Measurements from ENCODE around the gene PPFIA2. TPM values are rescaled to one million over a fixed set of nuclear protein-coding genes. Genes with fewer than 3 reads are reported as not detected.
"Not testable (repeated sequence)": the region's sequence is repeated elsewhere in the genome, so short reads cannot be mapped to it uniquely, and the experiment has no call there.

The PPFIA2 gene
- total RNA-seq, 1 experiment from 2014 or later, result not detected

GRCh38 chr12:81699551-81699950 is 59.6 kb downstream of the PPFIA2 start:
- in situ Hi-C loops (cut with HindIII; ENCODE audit: low pct_unique_long_range_greater_than_20kb, low sequenced_read_pairs), result no loop called here
- no peak for DNase-seq (ENCODE audit: low read depth, low spot score)

GRCh38 chr12:81692008-81692407 is 67.1 kb downstream of the PPFIA2 start:
- no peak for DNase-seq (ENCODE audit: low read depth, low spot score)
- in situ Hi-C loops (cut with HindIII; ENCODE audit: low pct_unique_long_range_greater_than_20kb, low sequenced_read_pairs), result no loop called here

DNA sequence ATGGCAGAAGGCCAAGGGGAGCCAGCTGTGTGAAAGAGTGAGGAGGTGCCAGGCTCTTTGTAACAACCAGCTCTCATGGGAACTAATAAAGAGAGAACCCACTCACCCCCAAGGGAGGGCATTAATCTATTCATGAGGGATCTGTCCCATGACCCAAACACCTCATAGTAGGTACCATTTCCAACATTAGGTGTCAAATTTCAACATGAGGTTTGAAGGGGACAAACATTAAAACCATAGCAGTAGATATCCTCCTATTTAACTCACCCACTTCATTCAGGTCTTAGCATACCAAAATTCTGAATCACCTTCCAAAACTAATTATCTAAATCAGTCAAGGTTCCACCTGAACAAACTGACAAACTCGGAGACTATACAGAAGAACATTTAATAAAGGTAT is 75.3 kb downstream of the PPFIA2 start:
- in situ Hi-C loops (cut with HindIII; ENCODE audit: low pct_unique_long_range_greater_than_20kb, low sequenced_read_pairs), result no loop called here
- no peak for DNase-seq (ENCODE audit: low read depth, low spot score)

DNA sequence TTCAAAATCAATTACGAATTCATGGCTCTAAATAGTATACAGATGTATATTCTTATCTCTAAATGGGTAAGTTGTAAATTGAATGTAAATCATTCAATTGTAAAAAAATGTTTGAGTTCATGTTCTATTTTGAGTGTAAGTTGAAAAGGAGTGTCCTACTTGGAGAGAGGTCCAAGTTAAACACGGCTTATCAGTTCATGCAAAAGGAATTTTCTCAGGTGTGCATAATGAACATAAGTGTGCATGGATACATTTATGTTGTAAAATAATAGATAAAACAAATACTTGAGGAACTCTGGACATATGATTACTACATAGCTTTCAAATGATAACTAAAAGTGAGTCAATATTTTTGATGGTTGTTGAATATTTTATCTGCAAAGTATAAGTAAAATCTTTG is 79.5 kb downstream of the PPFIA2 start:
- in situ Hi-C loops (cut with HindIII; ENCODE audit: low pct_unique_long_range_greater_than_20kb, low sequenced_read_pairs), result no loop called here
- no peak for DNase-seq (ENCODE audit: low read depth, low spot score)

DNA sequence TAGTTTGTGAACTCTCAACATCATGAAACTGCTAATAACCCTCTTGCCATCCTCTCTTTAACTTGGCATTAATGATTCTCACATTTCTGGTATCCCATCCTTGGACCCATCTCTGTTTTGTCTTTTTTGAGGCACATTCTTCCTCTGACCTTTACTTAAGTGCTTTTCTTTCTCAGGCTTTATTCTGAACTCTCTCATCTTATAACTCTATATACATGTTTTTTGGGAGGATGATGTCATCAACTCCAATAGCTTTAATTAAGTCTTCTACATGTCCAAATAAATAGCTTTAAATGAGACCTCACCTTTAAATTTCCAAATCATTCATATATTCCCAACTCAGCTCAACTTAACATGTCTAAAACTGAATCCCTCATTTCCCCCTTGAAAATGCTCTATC is 88.4 kb downstream of the PPFIA2 start:
- no peak for DNase-seq (ENCODE audit: low read depth, low spot score)
- in situ Hi-C loops (cut with HindIII; ENCODE audit: low pct_unique_long_range_greater_than_20kb, low sequenced_read_pairs), result no loop called here

- DNase-seq (ENCODE audit: low read depth, low spot score), result peak; percentile 94
- in situ Hi-C loops (cut with HindIII; ENCODE audit: low pct_unique_long_range_greater_than_20kb, low sequenced_read_pairs), result no loop called here
Observed at GRCh38 chr12:81668475-81668874, 90.7 kb downstream of the PPFIA2 start.

GRCh38 chr12:81659310-81659709 is 99.8 kb downstream of the PPFIA2 start:
- in situ Hi-C loops (cut with HindIII; ENCODE audit: low pct_unique_long_range_greater_than_20kb, low sequenced_read_pairs); DNase-seq (ENCODE audit: low read depth, low spot score): not testable (repeated sequence)

GRCh38 chr12:81644503-81644902 is 114.6 kb downstream of the PPFIA2 start:
- peak; percentile 68 for DNase-seq (ENCODE audit: low read depth, low spot score)
- in situ Hi-C loops (cut with HindIII; ENCODE audit: low pct_unique_long_range_greater_than_20kb, low sequenced_read_pairs), result no loop called here

GRCh38 chr12:81639196-81639595 is 120.0 kb downstream of the PPFIA2 start:
- no peak for DNase-seq (ENCODE audit: low read depth, low spot score)
- in situ Hi-C loops (cut with HindIII; ENCODE audit: low pct_unique_long_range_greater_than_20kb, low sequenced_read_pairs), result no loop called here

DNA sequence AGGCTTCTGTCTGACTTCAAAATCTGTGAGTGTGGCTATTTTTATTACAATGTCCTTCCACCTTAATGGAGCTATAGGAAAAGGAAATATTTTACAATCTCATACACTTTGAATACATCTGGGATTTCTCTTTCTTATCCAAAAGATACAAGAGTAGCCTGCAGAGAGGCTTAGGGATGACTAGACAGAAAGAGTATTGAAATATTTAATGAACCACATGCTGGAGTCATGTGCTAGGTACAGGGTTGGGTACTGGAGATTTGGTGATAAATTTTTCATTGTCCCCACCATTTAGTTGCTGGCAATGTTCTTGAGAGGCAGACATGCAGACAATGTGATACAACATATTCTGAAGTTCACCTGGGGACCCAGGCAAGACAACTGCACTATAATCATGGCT is 126.0 kb downstream of the PPFIA2 start:
- no peak for DNase-seq (ENCODE audit: low read depth, low spot score)
- in situ Hi-C loops (cut with HindIII; ENCODE audit: low pct_unique_long_range_greater_than_20kb, low sequenced_read_pairs), result no loop called here

DNA sequence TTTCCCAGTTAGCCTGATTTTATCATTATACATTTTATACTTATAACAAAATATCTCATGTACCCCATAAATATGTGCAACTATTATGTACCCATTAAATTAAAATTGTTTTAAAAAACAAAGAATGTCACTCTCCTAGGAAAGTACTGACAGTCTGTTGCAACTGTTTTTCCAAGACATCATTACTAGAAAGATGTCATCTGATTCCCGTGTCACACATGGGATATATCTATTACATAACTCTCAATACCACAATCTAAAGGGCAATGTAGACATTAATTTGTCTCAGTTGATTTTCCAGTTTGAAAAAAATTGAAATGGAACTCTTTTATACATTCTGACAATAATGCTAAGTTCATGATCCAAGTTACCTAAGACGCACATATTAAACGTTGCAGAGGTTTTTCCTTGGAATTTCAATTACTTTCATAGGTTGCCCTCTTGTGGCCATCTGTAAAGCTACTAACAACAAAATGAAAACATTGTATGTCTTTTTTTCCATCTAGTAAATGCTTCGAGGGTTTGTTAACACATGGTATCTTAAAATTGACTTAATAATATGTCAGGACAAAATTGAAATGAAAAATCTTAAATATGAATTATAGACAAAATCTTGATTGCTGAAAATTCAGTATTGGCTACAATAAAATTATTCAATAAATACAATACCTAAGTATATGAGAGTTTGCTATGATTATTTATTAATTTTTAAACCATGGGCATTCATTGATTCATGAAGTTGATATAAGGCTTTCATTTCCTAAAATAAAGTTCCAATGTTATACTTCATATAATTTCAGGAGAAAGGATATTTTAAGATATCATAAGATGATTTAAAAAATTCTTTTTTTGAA is 131.6 kb downstream of the PPFIA2 start:
- DNase-seq (ENCODE audit: low read depth, low spot score), result peak; percentile 81
- in situ Hi-C loops (cut with HindIII; ENCODE audit: low pct_unique_long_range_greater_than_20kb, low sequenced_read_pairs), result no loop called here

DNA sequence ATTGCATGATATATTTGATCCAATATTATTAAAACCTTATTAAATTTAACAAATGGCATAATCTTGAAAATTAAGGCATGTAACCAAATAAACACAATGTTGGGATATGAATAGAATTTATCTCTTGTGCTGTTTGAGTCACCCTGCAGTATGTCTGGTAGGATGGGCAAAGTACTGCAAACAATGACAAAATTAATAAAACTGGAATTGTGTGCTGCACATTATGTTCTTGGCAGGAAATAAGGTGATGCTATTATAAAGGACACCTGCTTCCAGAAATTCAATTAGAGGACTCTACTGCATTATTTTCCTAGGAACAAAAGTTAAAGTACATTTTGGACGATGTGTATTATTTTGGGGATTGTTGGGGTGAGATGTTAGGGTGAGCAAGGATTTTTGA is 132.7 kb downstream of the PPFIA2 start:
- no peak for DNase-seq (ENCODE audit: low read depth, low spot score)
- in situ Hi-C loops (cut with HindIII; ENCODE audit: low pct_unique_long_range_greater_than_20kb, low sequenced_read_pairs), result no loop called here

- DNase-seq (ENCODE audit: low read depth, low spot score), result no peak
- in situ Hi-C loops (cut with HindIII; ENCODE audit: low pct_unique_long_range_greater_than_20kb, low sequenced_read_pairs), result no loop called here
Observed at GRCh38 chr12:81617915-81618314, 141.2 kb downstream of the PPFIA2 start.

DNA sequence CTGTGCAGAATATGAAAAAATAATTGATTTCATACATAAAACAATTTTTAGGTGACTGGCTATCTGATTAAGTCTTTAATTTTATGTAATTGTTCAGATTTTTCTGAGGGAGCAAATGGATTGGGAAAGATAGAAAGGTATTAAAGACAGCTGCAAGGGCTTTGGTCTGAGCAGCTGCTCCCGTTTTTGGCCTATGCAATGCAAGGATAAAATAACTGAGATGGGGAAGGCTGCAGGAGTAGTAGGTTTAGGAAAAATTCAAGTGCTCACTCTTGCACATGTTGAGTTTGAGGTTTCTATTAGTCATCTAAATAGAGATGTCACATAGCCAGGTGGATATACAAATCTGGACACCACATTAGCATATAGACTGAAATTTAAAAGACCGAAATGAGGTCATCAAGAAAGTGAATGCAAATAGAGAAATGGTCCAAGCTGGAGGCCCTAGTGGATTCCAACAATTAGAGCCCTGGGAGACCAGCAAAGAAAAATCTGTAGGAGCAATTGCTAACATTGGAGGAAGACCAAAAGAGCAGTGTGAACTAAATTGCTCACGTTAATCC is 144.0 kb downstream of the PPFIA2 start:
- DNase-seq (ENCODE audit: low read depth, low spot score), result no peak
- in situ Hi-C loops (cut with HindIII; ENCODE audit: low pct_unique_long_range_greater_than_20kb, low sequenced_read_pairs), result no loop called here

GRCh38 chr12:81610955-81611889 is 147.9 kb downstream of the PPFIA2 start:
- in situ Hi-C loops (cut with HindIII; ENCODE audit: low pct_unique_long_range_greater_than_20kb, low sequenced_read_pairs), result no loop called here
- peak; percentile 54 for DNase-seq (ENCODE audit: low read depth, low spot score)

DNA sequence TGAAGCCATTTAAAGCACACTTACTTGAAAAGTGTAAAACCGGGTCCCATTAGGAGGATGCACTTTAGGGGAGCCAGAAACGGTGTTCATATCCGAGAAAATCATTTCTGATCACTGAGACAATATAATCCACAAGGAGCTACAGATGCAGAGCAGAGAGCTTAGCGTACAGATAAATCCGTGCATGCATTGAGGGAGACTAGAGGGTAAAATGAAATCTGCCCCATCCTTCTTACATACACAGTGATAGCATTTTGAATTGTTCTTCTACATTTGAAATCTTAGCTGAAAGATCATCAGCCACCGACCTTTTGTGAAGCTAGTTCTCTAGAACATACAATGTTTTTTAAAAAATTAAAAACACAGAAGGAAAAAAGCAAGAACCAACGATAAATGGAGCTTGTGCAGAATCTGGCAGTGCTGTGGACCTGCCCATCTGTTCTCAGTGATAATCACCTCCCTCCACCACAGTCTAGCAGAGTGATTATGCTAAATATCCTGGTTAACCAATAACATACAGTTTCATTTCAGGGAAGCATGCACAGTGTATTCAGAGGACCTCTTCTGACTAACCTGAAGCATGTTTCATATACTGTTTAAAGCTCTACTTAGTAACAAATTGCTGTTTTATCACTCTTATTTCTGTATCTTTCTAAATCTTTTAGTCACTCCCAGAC is 161.1 kb downstream of the PPFIA2 start:
- in situ Hi-C loops (cut with HindIII; ENCODE audit: low pct_unique_long_range_greater_than_20kb, low sequenced_read_pairs), result no loop called here
- no peak for DNase-seq (ENCODE audit: low read depth, low spot score)

GRCh38 chr12:81596558-81596957 is 162.6 kb downstream of the PPFIA2 start:
- no peak for DNase-seq (ENCODE audit: low read depth, low spot score)
- in situ Hi-C loops (cut with HindIII; ENCODE audit: low pct_unique_long_range_greater_than_20kb, low sequenced_read_pairs), result no loop called here

DNA sequence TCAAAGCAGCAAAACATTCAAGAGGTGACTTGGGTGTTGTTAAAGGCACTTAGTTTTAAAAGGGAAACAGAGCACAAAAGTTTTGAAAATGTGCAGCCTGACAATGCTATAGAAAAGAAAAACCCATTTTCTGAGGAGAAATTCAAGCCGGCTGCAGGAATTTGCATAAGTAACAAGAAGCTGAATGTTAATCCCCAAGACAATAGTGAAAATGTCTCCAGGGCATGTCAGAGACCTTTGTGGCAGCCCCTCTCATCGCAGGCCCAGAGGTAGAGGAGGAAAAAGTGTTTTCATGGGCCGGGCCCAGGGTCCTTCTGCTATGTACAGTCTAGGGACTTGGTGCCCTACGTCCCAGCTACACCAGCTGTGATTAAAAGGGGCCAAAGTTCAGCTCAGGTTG is 167.9 kb downstream of the PPFIA2 start:
- in situ Hi-C loops (cut with HindIII; ENCODE audit: low pct_unique_long_range_greater_than_20kb, low sequenced_read_pairs), result no loop called here
- DNase-seq (ENCODE audit: low read depth, low spot score), result no peak

Measured in SK-MEL-5 (cell line).